Measurements from ENCODE around the gene CTSC. TPM values are rescaled to one million over a fixed set of nuclear protein-coding genes. Genes with fewer than 3 reads are reported as not detected.
A peak's percentile ranks its signal among the peaks of the same experiment; 100 is the strongest.

The CTSC gene
- total RNA-seq, 1 experiment from 2014 or later, result 359 TPM

DNA sequence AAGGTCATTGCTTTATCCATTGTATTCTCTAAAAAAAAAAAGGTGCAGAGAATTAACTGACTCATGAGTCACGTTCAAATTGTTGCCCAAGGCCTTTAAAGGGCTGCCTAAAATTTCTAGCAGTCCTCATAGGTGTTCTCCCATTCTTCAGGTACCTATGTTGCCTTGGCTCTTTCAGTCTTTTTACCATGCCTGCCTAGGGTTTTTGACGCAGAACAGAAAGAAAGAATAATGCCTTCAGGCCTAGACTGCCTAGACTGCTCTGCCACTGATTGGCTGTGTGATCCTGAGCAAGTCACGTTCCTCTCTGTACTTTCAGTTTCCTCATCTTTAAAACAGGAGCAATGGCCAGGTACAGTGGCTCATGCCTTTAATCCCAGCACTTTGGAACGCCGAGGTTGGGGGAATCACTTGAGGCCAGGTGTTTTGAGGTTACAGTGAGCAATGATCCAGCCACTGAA, 21.5 kb downstream of the CTSC start:
- TF ChIP-seq, protein P1, sequence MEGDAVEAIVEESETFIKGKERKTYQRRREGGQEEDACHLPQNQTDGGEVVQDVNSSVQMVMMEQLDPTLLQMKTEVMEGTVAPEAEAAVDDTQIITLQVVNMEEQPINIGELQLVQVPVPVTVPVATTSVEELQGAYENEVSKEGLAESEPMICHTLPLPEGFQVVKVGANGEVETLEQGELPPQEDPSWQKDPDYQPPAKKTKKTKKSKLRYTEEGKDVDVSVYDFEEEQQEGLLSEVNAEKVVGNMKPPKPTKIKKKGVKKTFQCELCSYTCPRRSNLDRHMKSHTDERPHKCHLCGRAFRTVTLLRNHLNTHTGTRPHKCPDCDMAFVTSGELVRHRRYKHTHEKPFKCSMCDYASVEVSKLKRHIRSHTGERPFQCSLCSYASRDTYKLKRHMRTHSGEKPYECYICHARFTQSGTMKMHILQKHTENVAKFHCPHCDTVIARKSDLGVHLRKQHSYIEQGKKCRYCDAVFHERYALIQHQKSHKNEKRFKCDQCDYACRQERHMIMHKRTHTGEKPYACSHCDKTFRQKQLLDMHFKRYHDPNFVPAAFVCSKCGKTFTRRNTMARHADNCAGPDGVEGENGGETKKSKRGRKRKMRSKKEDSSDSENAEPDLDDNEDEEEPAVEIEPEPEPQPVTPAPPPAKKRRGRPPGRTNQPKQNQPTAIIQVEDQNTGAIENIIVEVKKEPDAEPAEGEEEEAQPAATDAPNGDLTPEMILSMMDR (conservative IDR thresholded peaks at IDR 0.05), result no peak
- H3K27me3 ChIP-seq (ENCODE audit: insufficient read depth, low read length), result no peaks in the 10 kb centered on the region
- Mint-ChIP-seq H3K4me3 (no peak overlapping the region), H3K27ac (peak overlapping the region in 1 of 3 experiments; percentile 88; a peak in 4 of 7 replicates), H3K4me1 (peaks cover 62 to 74% of the 10 kb centered on the region in 2 experiments), H3K9me3 (no peaks in the 10 kb centered on the region), H3K27me3 (ENCODE audit: low read depth) (no peaks in the 10 kb centered on the region), H3K36me3 (ENCODE audit: insufficient read depth in 1 of 3, low read depth in 3 of 3) (peaks cover 14 to 55% (median 47%) of the 10 kb centered on the region in 3 experiments; a peak in 6 of 7 replicates)
- no peak overlapping the region for H2BK5ac ChIP-seq (ENCODE audit: insufficient read length, low read length)
- H2BK12ac ChIP-seq (ENCODE audit: insufficient read length, low read depth, low read length), result no peak overlapping the region
- H3K9me3 ChIP-seq (ENCODE audit: control insufficient read depth, low read depth, low read length), result no peaks in the 10 kb centered on the region
- no peak overlapping the region for H2BK120ac ChIP-seq (ENCODE audit: low read depth, low read length, poor library complexity, severe bottlenecking)
- no peak overlapping the region for H2BK15ac ChIP-seq (ENCODE audit: low read depth, low read length)
- H3K4me2 ChIP-seq (ENCODE audit: insufficient read depth, insufficient read length, low read length), result no peak overlapping the region
- H4K91ac ChIP-seq (ENCODE audit: insufficient read length, low read depth, low read length), result no peak overlapping the region
- no peak overlapping the region for H3K27ac ChIP-seq (ENCODE audit: insufficient read length, low read depth, low read length)
- no peaks in the 10 kb centered on the region for H3K23me2 ChIP-seq (ENCODE audit: insufficient read length, low read depth, low read length, poor library complexity, severe bottlenecking)
- H4K5ac ChIP-seq (ENCODE audit: insufficient read length, low read depth, low read length), result no peak overlapping the region
- no peaks in the 10 kb centered on the region for H4K20me1 ChIP-seq (ENCODE audit: control insufficient read depth, insufficient read depth, insufficient read length)
- H3K4ac ChIP-seq (ENCODE audit: low read depth, low read length), result no peak overlapping the region
- peaks cover 2% of the 10 kb centered on the region for H3K79me1 ChIP-seq (ENCODE audit: insufficient read depth, low read depth, low read length, poor library complexity, severe bottlenecking)
- no peak overlapping the region for H3T11ph ChIP-seq (ENCODE audit: low read length)
- WGBS (ENCODE audit: extremely low coverage, insufficient read length, low lambda C conversion rate), result no CpG with 5 or more reads among the region's 5 CpGs
- H3K18ac ChIP-seq (ENCODE audit: insufficient read length, low read depth, low read length), result no peak overlapping the region
- H3K9ac ChIP-seq (ENCODE audit: extremely low read depth, insufficient read length, low read length), result no peak overlapping the region
- no peak overlapping the region for H2AFZ ChIP-seq (ENCODE audit: low read length)
- no peak overlapping the region for H3K56ac ChIP-seq (ENCODE audit: insufficient read length, low read depth, low read length)
- no peak overlapping the region for H2BK20ac ChIP-seq (ENCODE audit: low read depth, low read length, poor library complexity, severe bottlenecking)
- no peak overlapping the region for H3K14ac ChIP-seq (ENCODE audit: insufficient read depth, low read length)
- H3K4me1 ChIP-seq (ENCODE audit: insufficient read depth, low read length), result peaks cover 8% of the 10 kb centered on the region; the same call in 1 of the 2 replicates
- no peak for DNase-seq
- H4K8ac ChIP-seq (replicated peaks; ENCODE audit: insufficient read length, low read depth, low read length), result no peak overlapping the region
- H2AK5ac ChIP-seq (ENCODE audit: insufficient read length, low read length), result no peak overlapping the region
- peaks cover 16% of the 10 kb centered on the region; the same call in 1 of the 2 replicates for H3K79me2 ChIP-seq (ENCODE audit: insufficient read depth, low read length)
- H3K23ac ChIP-seq (ENCODE audit: insufficient read length, low read depth, low read length), result no peak overlapping the region
